Trophoblast cell (in vitro differentiated cells and primary cell): Measurements from ENCODE around the gene LRTM2.

Source experiments
- DNase-seq, 2 donors: peaks; one replicate each; pipeline ENCODE4 v3.0.0-alpha.2; 2016
- H2AFZ ChIP-seq: 2 replicates; pipeline ENCODE4 v1.6.1; 2013; ENCODE audit warnings: low read length, moderate library complexity, mild to moderate bottlenecking; ENCODE audit not compliant: insufficient read depth, poor library complexity
- H2AK5ac ChIP-seq: 2 replicates; pipeline ENCODE4 v1.6.1; 2013; ENCODE audit warnings: mild to moderate bottlenecking, low read length
- H2BK120ac ChIP-seq: 2 replicates; pipeline ENCODE4 v1.6.1; 2013; ENCODE audit warnings: low read length, mild to moderate bottlenecking, moderate library complexity; ENCODE audit not compliant: insufficient read depth, poor library complexity
- H2BK12ac ChIP-seq: 2 replicates; pipeline ENCODE4 v1.6.1; 2013; ENCODE audit warnings: mild to moderate bottlenecking, low read length, moderate library complexity
- H2BK5ac ChIP-seq: 2 replicates; pipeline ENCODE4 v1.6.1; 2013; ENCODE audit warnings: low read length, low read depth, moderate library complexity, mild to moderate bottlenecking; ENCODE audit not compliant: poor library complexity
- H3K14ac ChIP-seq: 2 replicates; pipeline ENCODE4 v1.6.1; 2013; ENCODE audit warnings: mild to moderate bottlenecking, low read length
- H3K18ac ChIP-seq: 2 replicates; pipeline ENCODE4 v1.6.1; 2013; ENCODE audit warnings: mild to moderate bottlenecking, low read length
- H3K23ac ChIP-seq: 2 replicates; pipeline ENCODE4 v1.6.1; 2013; ENCODE audit warnings: low read length
- H3K27ac ChIP-seq: 2 replicates; pipeline ENCODE4 v1.5.1; 2013; ENCODE audit warnings: low read depth, mild to moderate bottlenecking, inconsistent platforms, low read length, moderate library complexity
- H3K27me3 ChIP-seq: 2 replicates; pipeline ENCODE4 v1.6.1; 2013; ENCODE audit warnings: inconsistent platforms, mild to moderate bottlenecking, low read length, moderate library complexity; ENCODE audit not compliant: insufficient read depth
- H3K36me3 ChIP-seq, 2 experiments: 1 replicate in 1 of 2; 2 replicates in 1 of 2; pipeline ENCODE4 v1.6.1; 2013; ENCODE audit warnings: low read length in 2 of 2, mild to moderate bottlenecking in 2 of 2, moderate library complexity in 1 of 2; ENCODE audit not compliant: insufficient read depth in 2 of 2, control insufficient read depth in 1 of 2
- H3K4ac ChIP-seq: 2 replicates; pipeline ENCODE4 v1.6.1; 2013; ENCODE audit warnings: low read depth, mild to moderate bottlenecking, low read length, moderate library complexity
- H3K4me1 ChIP-seq, 2 experiments: 1 replicate in 1 of 2; 2 replicates in 1 of 2; pipeline ENCODE4 v1.6.1; 2013; ENCODE audit warnings: low read length in 2 of 2, mild to moderate bottlenecking in 2 of 2, moderate library complexity in 1 of 2; ENCODE audit not compliant: insufficient read depth in 2 of 2, control insufficient read depth in 1 of 2
- H3K4me2 ChIP-seq: 2 replicates; pipeline ENCODE4 v1.6.1; 2013; ENCODE audit warnings: inconsistent platforms, mild to moderate bottlenecking, low read length, moderate library complexity
- H3K4me3 ChIP-seq: 2 replicates; pipeline ENCODE4 v1.5.1; 2013; ENCODE audit warnings: mild to moderate bottlenecking, low read depth, low read length, inconsistent platforms
- H3K79me1 ChIP-seq: one replicate; pipeline ENCODE4 v1.6.1; 2013; ENCODE audit warnings: low read length
- H3K79me2 ChIP-seq: 2 replicates; pipeline ENCODE4 v1.6.1; 2013; ENCODE audit warnings: low read length, mild to moderate bottlenecking; ENCODE audit not compliant: control insufficient read depth, insufficient read depth, poor library complexity
- H3K9ac ChIP-seq: 2 replicates; pipeline ENCODE4 v1.6.1; 2013; ENCODE audit warnings: mild to moderate bottlenecking, low read length
- H3K9me3 ChIP-seq: 2 replicates; pipeline ENCODE4 v1.6.1; 2013; ENCODE audit warnings: low read depth, mild to moderate bottlenecking, control low read depth, inconsistent platforms, low read length; ENCODE audit not compliant: insufficient read depth
- H4K12ac ChIP-seq: 2 replicates; pipeline ENCODE4 v1.6.1; 2013; ENCODE audit warnings: low read depth, mild to moderate bottlenecking, low read length, moderate library complexity
- H4K8ac ChIP-seq: 2 replicates; pipeline ENCODE4 v1.6.1; 2013; ENCODE audit warnings: low read depth, mild to moderate bottlenecking, low read length, moderate library complexity
- H4K91ac ChIP-seq: one replicate; pipeline ENCODE4 v1.6.1; 2013; ENCODE audit warnings: low read depth, mild to moderate bottlenecking, low read length, moderate library complexity
- WGBS: extraction: QIAGEN DNeasy Blood & Tissue Kit; methylation state at CpG from one replicate; pipeline ENCODE4 v1.1.7; 2013; ENCODE audit warnings: missing lambda C conversion rate; ENCODE audit not compliant: insufficient read length, insufficient coverage; ENCODE audit errors: extremely low coverage; 5-methylcytosine and 5-hydroxymethylcytosine counted together

LRTM2 gene

GRCh38 chr12:1846421-1847405, 26.3 kb downstream of the LRTM2 start:
- no peaks in the 10 kb centered on the region for H3K27me3 ChIP-seq
- H2AFZ ChIP-seq = no peak overlapping the region
- H3K18ac ChIP-seq = no peak overlapping the region
- no peak overlapping the region for H3K4me2 ChIP-seq
- no peak for DNase-seq
- no peaks in the 10 kb centered on the region for H3K4me1 ChIP-seq
- no peak overlapping the region for H2BK5ac ChIP-seq
- no peak overlapping the region for H2AK5ac ChIP-seq
- H3K4ac ChIP-seq = no peak overlapping the region
- H3K9ac ChIP-seq = no peak overlapping the region
- no CpG with 5 or more reads among the region's 24 CpGs for WGBS
- no peaks in the 10 kb centered on the region for H3K79me2 ChIP-seq
- no peaks in the 10 kb centered on the region for H3K79me1 ChIP-seq
- no peak overlapping the region for H3K14ac ChIP-seq
- H3K27ac ChIP-seq = no peak overlapping the region
- H3K23ac ChIP-seq = no peak overlapping the region
- no peak overlapping the region for H4K8ac ChIP-seq
- H3K9me3 ChIP-seq = no peaks in the 10 kb centered on the region
- no peak overlapping the region for H2BK120ac ChIP-seq
- H3K36me3 ChIP-seq = no peaks in the 10 kb centered on the region
- no peak overlapping the region for H2BK12ac ChIP-seq
- no peak overlapping the region for H4K12ac ChIP-seq
- no peak overlapping the region for H4K91ac ChIP-seq
- H3K4me3 ChIP-seq = no peak overlapping the region

DNA sequence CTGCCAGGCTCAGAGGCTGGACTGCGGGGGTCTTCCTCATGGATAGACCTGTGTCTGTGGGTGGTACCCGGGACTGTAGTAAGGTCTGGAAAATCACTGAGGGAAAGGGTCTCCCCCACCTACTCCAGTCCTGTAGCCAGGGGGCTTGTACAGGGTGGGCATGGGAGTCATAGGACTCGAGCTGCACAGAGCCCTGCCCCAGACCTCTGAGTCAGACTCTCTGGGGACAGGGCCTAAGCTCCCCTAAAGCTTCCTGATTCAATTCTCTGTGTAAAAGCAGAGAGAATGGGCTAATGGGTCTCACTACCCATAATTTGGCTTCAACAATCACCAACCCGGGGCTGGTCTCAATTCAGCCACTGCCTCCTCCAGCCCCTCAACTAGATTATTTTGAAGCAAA, 27.0 kb downstream of the LRTM2 start:
- Histone ChIP-seq H3K27ac (no peak overlapping the region), H3K4ac (no peak overlapping the region), H2BK120ac (no peak overlapping the region), H3K79me2 (no peaks in the 10 kb centered on the region), H3K9me3 (no peaks in the 10 kb centered on the region), H2BK12ac (no peak overlapping the region), H3K4me2 (no peak overlapping the region), H4K91ac (no peak overlapping the region), H3K27me3 (no peaks in the 10 kb centered on the region), H3K9ac (no peak overlapping the region), H2AK5ac (no peak overlapping the region), H3K23ac (no peak overlapping the region), H2AFZ (no peak overlapping the region), H4K12ac (no peak overlapping the region), H3K14ac (no peak overlapping the region), H4K8ac (no peak overlapping the region), H3K4me1 (no peaks in the 10 kb centered on the region), H3K79me1 (no peaks in the 10 kb centered on the region), H3K36me3 (no peaks in the 10 kb centered on the region), H2BK5ac (no peak overlapping the region), H3K18ac (no peak overlapping the region), H3K4me3 (no peak overlapping the region)
- DNase-seq = no peak
- no CpG with 5 or more reads among the region's 4 CpGs for WGBS

DNA sequence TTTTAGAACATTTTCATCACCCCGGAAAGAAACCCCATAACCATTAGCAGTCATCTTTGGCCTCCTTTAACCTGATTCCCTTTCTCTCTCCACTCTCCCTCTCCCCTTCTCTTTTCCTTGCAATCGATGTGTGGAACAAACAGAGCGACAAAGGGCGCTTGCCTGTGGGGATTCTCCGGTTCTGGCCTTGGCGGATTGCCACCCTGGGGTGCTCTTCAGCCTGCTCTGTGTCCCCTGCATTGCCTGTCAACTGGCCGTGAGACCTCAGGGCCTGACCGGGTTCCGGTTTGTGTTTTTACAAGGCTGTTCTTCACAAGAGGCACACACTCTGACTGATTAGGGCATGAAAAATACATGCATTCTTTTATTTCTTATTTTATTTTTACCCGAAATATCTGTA, 27.8 kb downstream of the LRTM2 start:
- no peak overlapping the region for H3K27ac ChIP-seq
- no peak overlapping the region for H2AK5ac ChIP-seq
- no peak overlapping the region for H3K14ac ChIP-seq
- no peaks in the 10 kb centered on the region for H3K27me3 ChIP-seq
- no peak overlapping the region for H2BK12ac ChIP-seq
- no peak overlapping the region for H2BK120ac ChIP-seq
- no CpG with 5 or more reads among the region's 10 CpGs for WGBS
- H3K9me3 ChIP-seq = no peaks in the 10 kb centered on the region
- no peak overlapping the region for H4K12ac ChIP-seq
- no peak overlapping the region for H4K91ac ChIP-seq
- no peaks in the 10 kb centered on the region for H3K36me3 ChIP-seq
- H3K23ac ChIP-seq = no peak overlapping the region
- H3K4me1 ChIP-seq = no peaks in the 10 kb centered on the region
- no peak overlapping the region for H3K4me2 ChIP-seq
- H3K4me3 ChIP-seq = no peak overlapping the region
- H3K79me2 ChIP-seq = no peaks in the 10 kb centered on the region
- no peak overlapping the region for H4K8ac ChIP-seq
- no peak for DNase-seq
- H3K4ac ChIP-seq = no peak overlapping the region
- H2AFZ ChIP-seq = no peak overlapping the region
- no peak overlapping the region for H3K9ac ChIP-seq
- no peak overlapping the region for H2BK5ac ChIP-seq
- no peaks in the 10 kb centered on the region for H3K79me1 ChIP-seq
- no peak overlapping the region for H3K18ac ChIP-seq

DNA sequence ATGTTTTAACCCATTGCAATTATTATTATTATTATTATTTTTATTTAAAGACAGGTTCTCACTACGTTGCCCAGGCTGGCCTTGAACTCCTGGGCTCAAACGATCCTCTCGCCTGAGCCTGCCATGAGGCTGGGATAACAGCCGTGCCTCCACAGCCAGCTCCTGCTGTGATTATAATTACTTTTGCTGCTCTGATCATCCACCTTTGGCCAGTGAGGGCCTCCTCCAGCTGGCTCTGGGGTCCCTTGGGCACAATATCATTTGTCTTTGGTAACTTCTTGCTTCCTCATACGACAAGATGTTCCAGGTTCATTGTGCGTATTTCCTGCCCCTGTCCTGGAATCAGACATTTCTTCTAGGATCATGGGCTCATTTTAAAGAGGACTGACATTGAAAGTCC, 28.4 kb downstream of the LRTM2 start:
- Histone ChIP-seq H3K27ac (no peak overlapping the region), H4K12ac (no peak overlapping the region), H2AK5ac (no peak overlapping the region), H3K4me2 (no peak overlapping the region), H2BK5ac (no peak overlapping the region), H3K23ac (no peak overlapping the region), H3K27me3 (no peaks in the 10 kb centered on the region), H3K79me1 (no peaks in the 10 kb centered on the region), H3K4ac (no peak overlapping the region), H2BK120ac (no peak overlapping the region), H3K4me3 (no peak overlapping the region), H3K14ac (no peak overlapping the region), H4K8ac (no peak overlapping the region), H3K36me3 (no peaks in the 10 kb centered on the region), H3K9ac (no peak overlapping the region), H3K9me3 (no peaks in the 10 kb centered on the region), H3K79me2 (no peaks in the 10 kb centered on the region), H3K4me1 (no peaks in the 10 kb centered on the region), H2AFZ (no peak overlapping the region), H2BK12ac (no peak overlapping the region), H3K18ac (no peak overlapping the region), H4K91ac (no peak overlapping the region)
- DNase-seq = no peak
- WGBS = no CpG with 5 or more reads among the region's 6 CpGs
